ENCODE results near the gene PISD. TPM values are rescaled to one million over a fixed set of nuclear protein-coding genes. Genes with fewer than 3 reads are reported as not detected.

PISD gene
- total RNA-seq, 1 experiment from 2014 or later, result 28.7 TPM

- DNase-seq (ENCODE audit: low read depth), result no peak
These were observed 86.8 kb downstream of the PISD start for GRCh38 chr22:31575190-31575589.

GRCh38 chr22:31574055-31574670 lies 87.9 kb downstream of the PISD start:
- DNase-seq (ENCODE audit: low read depth), result no peak

- no peak for DNase-seq (ENCODE audit: low read depth)
These were observed 89.1 kb downstream of the PISD start for GRCh38 chr22:31572939-31573338.

GRCh38 chr22:31569126-31569525 lies 92.9 kb downstream of the PISD start:
- no peak for DNase-seq (ENCODE audit: low read depth)

Other genes starting within 250 kb of the PISD start
- gene EIF4ENIF1, start 172.4 kb downstream of the PISD start, total RNA-seq (2014; rRNA removed), result 11.9 and 12.3 TPM in 2 replicates
- gene SFI1, start 165.7 kb downstream of the PISD start, total RNA-seq (2014; rRNA removed), result 15.3 and 16.0 TPM in 2 replicates
- 9.6 and 12.8 TPM in 2 replicates for gene PRR14L, start 87.9 kb upstream of the PISD start, total RNA-seq (2014; rRNA removed)
- gene DEPDC5, start 91.8 kb upstream of the PISD start, total RNA-seq (2014; rRNA removed), result 6.5 and 13.8 TPM in 2 replicates

Data from LHCN-M2 (cell line).